H1 (cell line): ENCODE measurements around the gene ATG4C. TPM values are rescaled to one million over a fixed set of nuclear protein-coding genes. Genes with fewer than 3 reads are reported as not detected.

Experiments used
- CTCF ChIA-PET: fragments of 300-600 bp; sonication (Branson Sonifier 250); formaldehyde crosslinking; loops from one replicate; lab custom pipeline; 2021; ENCODE audit not compliant: partially characterized antibody; lab: Charles Lee
- POLR2A ChIA-PET: fragments of 300-600 bp; sonication (Branson Sonifier 250); formaldehyde crosslinking; loops from one replicate; lab custom pipeline; 2021; ENCODE audit warnings: inconsistent platforms; ENCODE audit not compliant: partially characterized antibody; lab: Charles Lee
- DNase-seq, 2 experiments: peaks; one replicate each; pipeline versions ENCODE4 v3.0.0 to v3.0.0-alpha.2; 2010 to 2022; ENCODE audit warnings: low spot score in 2 of 2, low read depth in 1 of 2, mixed read lengths in 1 of 2
- FAIRE-seq: peaks from 2 replicates; lab custom pipeline; 2011; peaks lifted over from hg19 to GRCh38; lab: Jason Lieb, UNC
- H2AFZ ChIP-seq: 2 replicates; pipeline ENCODE4 v1.8.1; 2012; ENCODE audit warnings: low read length, inconsistent platforms
- H2AK5ac ChIP-seq: 2 replicates; pipeline ENCODE4 v1.6.1; 2013; ENCODE audit warnings: low read depth, low read length
- H2BK120ac ChIP-seq: replicated peaks from 2 replicates; pipeline ENCODE3; 2013; ENCODE audit warnings: low read depth, low read length, inconsistent platforms
- H2BK12ac ChIP-seq: 2 replicates; pipeline ENCODE4 v1.6.1; 2013; ENCODE audit warnings: low read depth, low read length
- H2BK15ac ChIP-seq: 2 replicates; pipeline ENCODE4 v1.6.1; 2013; ENCODE audit warnings: low read length
- H2BK20ac ChIP-seq: 2 replicates; pipeline ENCODE4 v1.6.1; 2013; ENCODE audit warnings: low read length
- H2BK5ac ChIP-seq: 2 replicates; pipeline ENCODE4 v1.6.1; 2013; ENCODE audit warnings: low read depth, low read length
- H3K14ac ChIP-seq: 2 replicates; pipeline ENCODE4 v1.6.1; 2013; ENCODE audit warnings: inconsistent platforms; ENCODE audit not compliant: insufficient read length
- H3K18ac ChIP-seq: 2 replicates; pipeline ENCODE4 v1.6.1; 2013; ENCODE audit warnings: low read length; ENCODE audit errors: extremely low read depth
- H3K23ac ChIP-seq: 2 replicates; pipeline ENCODE4 v1.6.1; 2013; ENCODE audit warnings: inconsistent platforms; ENCODE audit not compliant: insufficient read length
- H3K23me2 ChIP-seq: 2 replicates; pipeline ENCODE4 v1.6.1; 2013; ENCODE audit warnings: low read depth, low read length
- H3K27ac ChIP-seq: 2 replicates; pipeline ENCODE4 v1.6.1; 2011; ENCODE audit warnings: low read depth, low read length, inconsistent platforms
- H3K27me3 ChIP-seq, 4 experiments: replicated peaks in 1 of 4; 1 replicate in 1 of 4; 2 replicates in 3 of 4; pipeline versions ENCODE4 v1.6.1 to v1.8.1; 2011 to 2013; ENCODE audit warnings: low read length in 3 of 4, mild to moderate bottlenecking in 3 of 4, inconsistent platforms in 2 of 4, mixed read lengths in 2 of 4, moderate library complexity in 1 of 4; ENCODE audit not compliant: control insufficient read depth in 3 of 4, insufficient read depth in 3 of 4; ENCODE audit errors: extremely low read depth in 1 of 4
- H3K36me3 ChIP-seq, 4 experiments: 2 replicates each; pipeline versions ENCODE4 v1.6.1 to v1.8.1; 2011 to 2013; ENCODE audit warnings: mild to moderate bottlenecking in 4 of 4, low read length in 3 of 4, moderate library complexity in 2 of 4, control low read depth in 1 of 4, inconsistent platforms in 1 of 4; ENCODE audit not compliant: insufficient read depth in 4 of 4, control insufficient read depth in 2 of 4
- H3K4ac ChIP-seq: replicated peaks from 2 replicates; pipeline ENCODE3; 2013; ENCODE audit warnings: low read length, low read depth, mixed read lengths, inconsistent platforms; ENCODE audit not compliant: insufficient read length
- H3K4me1 ChIP-seq, 4 experiments: replicated peaks in 1 of 4; 1 replicate in 1 of 4; 2 replicates in 3 of 4; pipeline versions ENCODE4 v1.6.1 to v1.8.1; 2011 to 2013; ENCODE audit warnings: low read length in 3 of 4, inconsistent platforms in 2 of 4, mixed read lengths in 1 of 4; ENCODE audit not compliant: insufficient read depth in 4 of 4, control insufficient read depth in 3 of 4
- H3K4me2 ChIP-seq, 2 experiments: 2 replicates each; pipeline versions ENCODE4 v1.6.1 to v1.8.1; 2011 to 2013; ENCODE audit warnings: low read depth in 2 of 2, low read length in 2 of 2, control low read depth in 1 of 2, inconsistent platforms in 1 of 2, mild to moderate bottlenecking in 1 of 2; ENCODE audit not compliant: insufficient read depth in 1 of 2
- H3K4me3 ChIP-seq, 4 experiments: fragments of 200-600, 300-600 bp in 1 of 4; sonication (generic), shearing (Covaris generic), sonication (Bioruptor Twin) in 1 of 4; 2 replicates each; pipeline versions ENCODE4 v1.5.1 to v1.8.1; 2011 to 2016; ENCODE audit warnings: low read length in 4 of 4, low read depth in 3 of 4, control low read depth in 2 of 4, inconsistent platforms in 2 of 4, mild to moderate bottlenecking in 2 of 4, mixed read lengths in 1 of 4, moderate library complexity in 1 of 4; ENCODE audit not compliant: insufficient read depth in 2 of 4; ENCODE audit errors: extremely low read depth in 1 of 4
- H3K56ac ChIP-seq: replicated peaks from 2 replicates; pipeline ENCODE3; 2013; ENCODE audit warnings: low read depth, mild to moderate bottlenecking, mixed read lengths, low read length, inconsistent platforms; ENCODE audit not compliant: insufficient read length
- H3K79me1 ChIP-seq: 2 replicates; pipeline ENCODE4 v1.6.1; 2013; ENCODE audit warnings: low read depth, low read length, control low read depth
- H3K79me2 ChIP-seq, 2 experiments: 2 replicates each; pipeline versions ENCODE4 v1.6.1 to v1.8.1; 2012 to 2013; ENCODE audit warnings: low read length in 2 of 2, mild to moderate bottlenecking in 2 of 2, inconsistent platforms in 1 of 2; ENCODE audit not compliant: insufficient read depth in 2 of 2, control insufficient read depth in 1 of 2
- H3K9ac ChIP-seq, 4 experiments: replicated peaks in 1 of 4; 1 replicate in 1 of 4; 2 replicates in 3 of 4; pipeline versions ENCODE4 v1.6.1 to v1.8.1; 2011 to 2013; ENCODE audit warnings: low read depth in 3 of 4, low read length in 3 of 4, control low read depth in 2 of 4, mild to moderate bottlenecking in 2 of 4, moderate library complexity in 2 of 4, inconsistent platforms in 1 of 4; ENCODE audit errors: extremely low read depth in 1 of 4
- H3K9me3 ChIP-seq, 2 experiments: 2 replicates each; pipeline versions ENCODE4 v1.6.1 to v1.8.1; 2012 to 2013; ENCODE audit warnings: mild to moderate bottlenecking in 2 of 2, moderate library complexity in 2 of 2, control low read depth in 1 of 2, inconsistent platforms in 1 of 2, low read depth in 1 of 2, low read length in 1 of 2, mixed read lengths in 1 of 2; ENCODE audit not compliant: insufficient read depth in 2 of 2
- H4K20me1 ChIP-seq, 2 experiments: replicated peaks in 1 of 2; 2 replicates each; pipeline versions ENCODE3 to v1.8.1; 2011 to 2013; ENCODE audit warnings: inconsistent platforms in 2 of 2, low read length in 2 of 2, mild to moderate bottlenecking in 1 of 2; ENCODE audit not compliant: insufficient read depth in 2 of 2, control insufficient read depth in 1 of 2
- H4K5ac ChIP-seq: 2 replicates; pipeline ENCODE4 v1.6.1; 2013; ENCODE audit warnings: low read length, low read depth, mixed read lengths, inconsistent platforms; ENCODE audit not compliant: insufficient read length
- H4K8ac ChIP-seq: 2 replicates; pipeline ENCODE4 v1.8.0; 2013; ENCODE audit warnings: mild to moderate bottlenecking, moderate library complexity, low read length, inconsistent platforms; ENCODE audit not compliant: insufficient read depth; ENCODE audit errors: extremely low read depth
- H4K91ac ChIP-seq: replicated peaks from 2 replicates; pipeline ENCODE3; 2013; ENCODE audit warnings: low read length, mixed read lengths, inconsistent platforms; ENCODE audit not compliant: insufficient read length
- TAF7 ChIP-seq: optimal IDR thresholded peaks from 2 replicates; pipeline ENCODE3; 2011; ENCODE audit warnings: low read depth, mild to moderate bottlenecking, inconsistent platforms, low read length, moderate library complexity, borderline replicate concordance
- TEAD4 ChIP-seq: IDR thresholded peaks from 2 replicates; pipeline ENCODE4 v1.6.1; 2012; ENCODE audit warnings: low read depth, low read length, inconsistent platforms, mixed read lengths
- WGBS, 2 experiments: shearing (Covaris generic) in 1 of 2; methylation state at CpG; one replicate each; pipeline versions ENCODE4 v1.1.6 to v1.1.7; 2013 to 2015; ENCODE audit warnings: low lambda C conversion rate in 2 of 2, mixed read lengths in 2 of 2, inconsistent platforms in 1 of 2, low coverage in 1 of 2, missing lambda C conversion rate in 1 of 2; ENCODE audit not compliant: insufficient replicate concordance in 2 of 2, insufficient coverage in 1 of 2, insufficient read length in 1 of 2; ENCODE audit errors: extremely low coverage in 1 of 2, missing lambda C conversion rate in 1 of 2; 5-methylcytosine and 5-hydroxymethylcytosine counted together
- polyA plus RNA-seq, 7 experiments: library from polyadenylated mRNA; depleted of rRNA in 3 of 7; stranded (reverse) in 5 of 7; unstranded in 2 of 7; fragments of >200 nt in 5 of 7; fragments of 200-250 nt in 2 of 7; gene quantifications; 1 replicate in 5 of 7; 2 replicates in 1 of 7; 4 replicates in 1 of 7; pipeline versions ENCODE4 v1.2.1 to v1.2.3, GENCODE V29; 2011 to 2013; ENCODE audit warnings: missing spikeins in 2 of 7, mixed read lengths in 2 of 7
- total RNA-seq: library from RNA; stranded (reverse); fragmentation: NEBNext Ultra II Directional; extraction: Animal tissue kit (Norgen Biotek cat#: 25700); gene quantifications from 2 replicates; pipeline ENCODE4 v1.2.1, GENCODE V29; 2021

ATG4C gene
- total and polyA plus RNA-seq, 2 of the 8 experiments (the other 6 are each of a cell fraction or from before 2014, with no cell fraction given), result 5.1 to 22.2 TPM

- no peaks in the 10 kb centered on the region; a peak in 1 of 7 replicates for H3K4me1 ChIP-seq
- no peak overlapping the region for H2AFZ ChIP-seq
- H3K79me2 ChIP-seq, result no peaks in the 10 kb centered on the region
- H2BK20ac ChIP-seq, result no peak overlapping the region
- WGBS, 2 experiments, result 90% methylated on average over 1 of the region's 1 CpG; no CpG with 5 or more reads in 1 of the 2 experiments
- H3K56ac ChIP-seq, result no peak overlapping the region
- no peaks in the 10 kb centered on the region for H3K23me2 ChIP-seq
- no peak overlapping the region for H3K18ac ChIP-seq
- TF ChIP-seq TAF7 (no peak), TEAD4 (no peak)
- H2AK5ac ChIP-seq, result no peak overlapping the region
- no peak for DNase-seq
- H4K5ac ChIP-seq, result no peak overlapping the region
- no peak overlapping the region for H3K27ac ChIP-seq
- CTCF ChIA-PET, result interaction anchor here (0.8 to 4.1 kb wide), 8 partner anchors 9 to 310 kb away, joined by 3 to 22 read pairs (median 8); no protein-coding TSS in a partner anchor
- no peak overlapping the region for H2BK12ac ChIP-seq
- no peak overlapping the region for H3K9ac ChIP-seq
- no peak overlapping the region for H3K14ac ChIP-seq
- H3K27me3 ChIP-seq, result no peaks in the 10 kb centered on the region
- H3K23ac ChIP-seq, result no peak overlapping the region
- H3K4ac ChIP-seq, result no peak overlapping the region
- no peak overlapping the region for H2BK15ac ChIP-seq
- POLR2A ChIA-PET, result no interaction called here
- H4K8ac ChIP-seq, result no peak overlapping the region
- no peaks in the 10 kb centered on the region for H3K79me1 ChIP-seq
- H3K9me3 ChIP-seq, result no peaks in the 10 kb centered on the region
- H2BK120ac ChIP-seq, result no peak overlapping the region
- H4K20me1 ChIP-seq, result no peaks in the 10 kb centered on the region
- H3K4me3 ChIP-seq, result no peak overlapping the region
- H3K36me3 ChIP-seq, result no peaks in the 10 kb centered on the region
- H3K4me2 ChIP-seq, result no peak overlapping the region
- no peak overlapping the region for H4K91ac ChIP-seq
- no peak for FAIRE-seq
- no peak overlapping the region for H2BK5ac ChIP-seq
Measured at GRCh38 chr1:62840555-62840954, 56.6 kb downstream of the ATG4C start.
